VCaP (cell line): ENCODE results near the gene ARHGAP42.

ENCODE experiments used
- H3K27ac ChIP-seq: fragments of 450-650 bp; 2 replicates; pipeline ENCODE4 v1.5.1; 2017
- CTCF ChIP-seq: fragments of 450-650 bp; conservative IDR thresholded peaks from 2 replicates; pipeline ENCODE4 v1.5.1; 2017; ENCODE audit warnings: mild to moderate bottlenecking, moderate library complexity

Gene ARHGAP42

GRCh38 chr11:100681064-100681502, 6.0 kb upstream of the ARHGAP42 start:
- TF ChIP-seq CTCF, result no peak
- peak overlapping the region; percentile 12; the same call in 1 of the 2 replicates for H3K27ac ChIP-seq

GRCh38 chr11:100682247-100682969, 4.7 kb upstream of the ARHGAP42 start:
- H3K27ac ChIP-seq, result no peak overlapping the region
- peak; percentile 74 for TF ChIP-seq CTCF

- TF ChIP-seq CTCF, result no peak
- H3K27ac ChIP-seq, result no peak overlapping the region
Measured at GRCh38 chr11:100683126-100683525, 4.0 kb upstream of the ARHGAP42 start.

- H3K27ac ChIP-seq, result peak overlapping the region; percentile 11
- no peak for TF ChIP-seq CTCF
Measured at GRCh38 chr11:100684101-100685065, 2.7 kb upstream of the ARHGAP42 start.

GRCh38 chr11:100686476-100687053, 523 bp upstream of the ARHGAP42 start:
- TF ChIP-seq CTCF, result no peak
- H3K27ac ChIP-seq, result peak overlapping the region; percentile 65; the same call in 1 of the 2 replicates

- H3K27ac ChIP-seq, result peak overlapping the region; percentile 65
- peak; percentile 84 for TF ChIP-seq CTCF
Measured at GRCh38 chr11:100687630-100688395, 725 bp downstream of the ARHGAP42 start.
